HepG2 (cell line): ENCODE data around the gene TBC1D7.

Source experiments
- GATAD2A ChIP-seq: IDR thresholded peaks from 2 replicates; pipeline ENCODE4 v1.6.1; 2016
- HNRNPLL ChIP-seq: fragments of 200-400 bp; formaldehyde crosslinking; IDR thresholded peaks from 2 replicates; pipeline ENCODE4 v1.6.1; 2017; ENCODE audit warnings: mild to moderate bottlenecking, low read depth, low read length; ENCODE audit not compliant: poor library complexity, severe bottlenecking
- MAFG ChIP-seq: sonication (generic); formaldehyde crosslinking; IDR thresholded peaks from 2 replicates; pipeline ENCODE4 v1.5.1; 2020; ENCODE audit warnings: mild to moderate bottlenecking, missing genetic modification reagents
- POLR2AphosphoS5 ChIP-seq: IDR thresholded peaks from 2 replicates; pipeline ENCODE4 v1.6.1; 2012; ENCODE audit warnings: low read depth, low read length
- SUZ12 ChIP-seq: fragments of 150-350 bp; IDR thresholded peaks from 2 replicates; pipeline ENCODE4 v1.6.1; 2014; ENCODE audit warnings: low read depth, low read length
- TFDP1 ChIP-seq: IDR thresholded peaks from 2 replicates; pipeline ENCODE4 v1.6.1; 2016; ENCODE audit warnings: missing compliant biosample characterization, missing genetic modification reagents, borderline replicate concordance
- ZNF230 ChIP-seq: sonication (generic); formaldehyde crosslinking; IDR thresholded peaks from 2 replicates; pipeline ENCODE4 v1.4.0; 2020; ENCODE audit warnings: mild to moderate bottlenecking, missing genetic modification reagents
- TF ChIP-seq, protein P1 (sequence below), 2 experiments: sonication (generic) in 1 of 2; formaldehyde crosslinking in 1 of 2; IDR thresholded peaks; 2 replicates each; pipeline versions ENCODE4 v1.5.1 to v1.6.1; 2011 to 2020; ENCODE audit warnings: borderline replicate concordance in 1 of 2, low read depth in 1 of 2, low read length in 1 of 2, mild to moderate bottlenecking in 1 of 2, missing genetic modification reagents in 1 of 2, moderate library complexity in 1 of 2
- TF ChIP-seq, protein P2 (sequence below): sonication (generic); formaldehyde crosslinking; IDR thresholded peaks from 2 replicates; pipeline ENCODE4 v1.5.0; 2020; ENCODE audit warnings: mild to moderate bottlenecking, missing genetic modification reagents, moderate library complexity
- TF ChIP-seq, protein P3 (sequence below): sonication (generic); formaldehyde crosslinking; IDR thresholded peaks from 2 replicates; pipeline ENCODE4 v1.4.0; 2020; ENCODE audit warnings: missing genetic modification reagents

GRCh38 chr6:13369591-13369990 lies 41.3 kb upstream of the TBC1D7 start:
- TF ChIP-seq, protein P1, sequence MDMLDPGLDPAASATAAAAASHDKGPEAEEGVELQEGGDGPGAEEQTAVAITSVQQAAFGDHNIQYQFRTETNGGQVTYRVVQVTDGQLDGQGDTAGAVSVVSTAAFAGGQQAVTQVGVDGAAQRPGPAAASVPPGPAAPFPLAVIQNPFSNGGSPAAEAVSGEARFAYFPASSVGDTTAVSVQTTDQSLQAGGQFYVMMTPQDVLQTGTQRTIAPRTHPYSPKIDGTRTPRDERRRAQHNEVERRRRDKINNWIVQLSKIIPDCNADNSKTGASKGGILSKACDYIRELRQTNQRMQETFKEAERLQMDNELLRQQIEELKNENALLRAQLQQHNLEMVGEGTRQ (IDR thresholded peaks at IDR 0.05; ENCODE audit: low read depth, low read length) = no peak
- TF ChIP-seq, protein P1 (CRISPR knock-in tag; IDR thresholded peaks at IDR 0.05; ENCODE audit: borderline replicate concordance) = no peak
- TF ChIP-seq POLR2AphosphoS5 = no peak
- no peak for TF ChIP-seq MAFG (CRISPR knock-in tag)
- TF ChIP-seq SUZ12 = no peak
- TF ChIP-seq GATAD2A = no peak
- TF ChIP-seq TFDP1 (CRISPR knock-in tag) = no peak
- no peak for TF ChIP-seq ZNF230 (CRISPR knock-in tag)
- TF ChIP-seq, protein P2, sequence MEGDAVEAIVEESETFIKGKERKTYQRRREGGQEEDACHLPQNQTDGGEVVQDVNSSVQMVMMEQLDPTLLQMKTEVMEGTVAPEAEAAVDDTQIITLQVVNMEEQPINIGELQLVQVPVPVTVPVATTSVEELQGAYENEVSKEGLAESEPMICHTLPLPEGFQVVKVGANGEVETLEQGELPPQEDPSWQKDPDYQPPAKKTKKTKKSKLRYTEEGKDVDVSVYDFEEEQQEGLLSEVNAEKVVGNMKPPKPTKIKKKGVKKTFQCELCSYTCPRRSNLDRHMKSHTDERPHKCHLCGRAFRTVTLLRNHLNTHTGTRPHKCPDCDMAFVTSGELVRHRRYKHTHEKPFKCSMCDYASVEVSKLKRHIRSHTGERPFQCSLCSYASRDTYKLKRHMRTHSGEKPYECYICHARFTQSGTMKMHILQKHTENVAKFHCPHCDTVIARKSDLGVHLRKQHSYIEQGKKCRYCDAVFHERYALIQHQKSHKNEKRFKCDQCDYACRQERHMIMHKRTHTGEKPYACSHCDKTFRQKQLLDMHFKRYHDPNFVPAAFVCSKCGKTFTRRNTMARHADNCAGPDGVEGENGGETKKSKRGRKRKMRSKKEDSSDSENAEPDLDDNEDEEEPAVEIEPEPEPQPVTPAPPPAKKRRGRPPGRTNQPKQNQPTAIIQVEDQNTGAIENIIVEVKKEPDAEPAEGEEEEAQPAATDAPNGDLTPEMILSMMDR (CRISPR knock-in tag) = no peak
- no peak for TF ChIP-seq HNRNPLL
- TF ChIP-seq, protein P3, sequence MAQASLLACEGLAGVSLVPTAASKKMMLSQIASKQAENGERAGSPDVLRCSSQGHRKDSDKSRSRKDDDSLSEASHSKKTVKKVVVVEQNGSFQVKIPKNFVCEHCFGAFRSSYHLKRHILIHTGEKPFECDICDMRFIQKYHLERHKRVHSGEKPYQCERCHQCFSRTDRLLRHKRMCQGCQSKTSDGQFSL (CRISPR knock-in tag) = no peak
